IMR-90 (cell line): ENCODE data around the gene UBL3. TPM values are rescaled to one million over a fixed set of nuclear protein-coding genes. Genes with fewer than 3 reads are reported as not detected.

Experiments used
- ATAC-seq: fragments of 200-7000 bp; cut with Tn5 transposase; 2 replicates; pipeline ENCODE4 v1.9.1; 2020; ENCODE audit warnings: low read depth, mild to moderate bottlenecking, moderate library complexity
- BruUV-seq: library from RNA; stranded (reverse); fragments of 400-500 nt; replicated peaks from 2 replicates; lab custom pipeline; 2021; lab: Mats Ljungman, UMichigan
- CTCF ChIA-PET: fragments of 300-600 bp; formaldehyde crosslinking; extraction: SDS; loops from one replicate; lab custom pipeline; 2021; ENCODE audit warnings: antibody characterized with exemption; lab: Yijun Ruan, JAX
- POLR2A ChIA-PET: fragments of 300-600 bp; sonication (Branson Sonifier 250); formaldehyde crosslinking; loops from one replicate; lab custom pipeline; 2022; ENCODE audit warnings: antibody characterized with exemption; ENCODE audit not compliant: unreplicated experiment; lab: Charles Lee
- DNase-seq: peaks from one replicate; pipeline ENCODE4 v3.0.0; 2013
- H2AFZ ChIP-seq: replicated peaks from 2 replicates; pipeline ENCODE3; 2013; ENCODE audit warnings: low read length, mild to moderate bottlenecking; ENCODE audit not compliant: poor library complexity
- H2AK5ac ChIP-seq: 2 replicates; pipeline ENCODE4 v1.6.1; 2013; ENCODE audit warnings: low read depth, low read length, inconsistent platforms
- H2AK9ac ChIP-seq: replicated peaks from 2 replicates; pipeline ENCODE3; 2013; ENCODE audit warnings: mild to moderate bottlenecking, low read depth, low read length, moderate library complexity; ENCODE audit not compliant: poor library complexity
- H2BK120ac ChIP-seq: 2 replicates; pipeline ENCODE4 v1.6.1; 2013; ENCODE audit warnings: low read depth, low read length, inconsistent platforms
- H2BK15ac ChIP-seq: 3 replicates; pipeline ENCODE4 v1.6.1; 2013; ENCODE audit warnings: low read depth, low read length, inconsistent platforms
- H2BK20ac ChIP-seq: 2 replicates; pipeline ENCODE4 v1.6.1; 2013; ENCODE audit warnings: low read depth, mild to moderate bottlenecking, inconsistent platforms, low read length, moderate library complexity
- H2BK5ac ChIP-seq: 2 replicates; pipeline ENCODE4 v1.6.1; 2013; ENCODE audit warnings: mild to moderate bottlenecking, low read depth, low read length, inconsistent platforms; ENCODE audit not compliant: poor library complexity, severe bottlenecking
- H3K14ac ChIP-seq: replicated peaks from 2 replicates; pipeline ENCODE4 v1.6.1; 2013; ENCODE audit warnings: low read depth, low read length, inconsistent platforms
- H3K18ac ChIP-seq: 2 replicates; pipeline ENCODE4 v1.6.1; 2013; ENCODE audit warnings: low read depth, low read length, control low read depth
- H3K23ac ChIP-seq: 2 replicates; pipeline ENCODE4 v1.6.1; 2013; ENCODE audit warnings: low read depth, low read length, inconsistent platforms
- H3K27ac ChIP-seq: 2 replicates; pipeline ENCODE4 v1.5.1; 2013; ENCODE audit warnings: mild to moderate bottlenecking, control low read depth, low read length; ENCODE audit not compliant: insufficient read depth
- H3K27me3 ChIP-seq: 2 replicates; pipeline ENCODE4 v1.6.1; 2013; ENCODE audit warnings: low read length; ENCODE audit not compliant: control insufficient read depth, insufficient read depth
- H3K36me3 ChIP-seq: 2 replicates; pipeline ENCODE4 v1.6.1; 2013; ENCODE audit warnings: low read length, mixed read lengths; ENCODE audit not compliant: control insufficient read depth, insufficient read depth
- H3K4ac ChIP-seq: 2 replicates; pipeline ENCODE4 v1.6.1; 2013; ENCODE audit warnings: low read depth, low read length, inconsistent platforms
- H3K4me1 ChIP-seq: 2 replicates; pipeline ENCODE4 v1.6.1; 2013; ENCODE audit warnings: low read length, mixed read lengths; ENCODE audit not compliant: control insufficient read depth, insufficient read depth
- H3K4me2 ChIP-seq: 2 replicates; pipeline ENCODE4 v1.6.1; 2013; ENCODE audit warnings: low read depth, mild to moderate bottlenecking, control low read depth, low read length, moderate library complexity
- H3K4me3 ChIP-seq: 2 replicates; pipeline ENCODE4 v1.5.1; 2013; ENCODE audit warnings: low read depth, mild to moderate bottlenecking, control low read depth, low read length, moderate library complexity; ENCODE audit not compliant: insufficient read depth
- H3K56ac ChIP-seq: 2 replicates; pipeline ENCODE4 v1.6.1; 2013; ENCODE audit warnings: low read length, inconsistent platforms; ENCODE audit not compliant: insufficient read depth; ENCODE audit errors: extremely low read depth
- H3K79me1 ChIP-seq, 2 experiments: 2 replicates each; pipeline ENCODE4 v1.6.1; 2013; ENCODE audit warnings: low read length in 2 of 2, inconsistent platforms in 1 of 2, low read depth in 1 of 2
- H3K9ac ChIP-seq: 2 replicates; pipeline ENCODE4 v1.6.1; 2013; ENCODE audit warnings: low read depth, low read length, control low read depth
- H3K9me1 ChIP-seq: 2 replicates; pipeline ENCODE4 v1.6.1; 2013; ENCODE audit warnings: low read length, inconsistent platforms; ENCODE audit not compliant: insufficient read depth
- H3K9me3 ChIP-seq: 2 replicates; pipeline ENCODE4 v1.6.1; 2013; ENCODE audit warnings: low read length; ENCODE audit not compliant: control insufficient read depth, insufficient read depth
- H4K20me1 ChIP-seq: 2 replicates; pipeline ENCODE4 v1.6.1; 2013; ENCODE audit warnings: low read length, inconsistent platforms; ENCODE audit not compliant: insufficient read depth
- H4K5ac ChIP-seq: 2 replicates; pipeline ENCODE4 v1.6.1; 2013; ENCODE audit warnings: mild to moderate bottlenecking, low read depth, low read length, control low read depth
- H4K8ac ChIP-seq, 2 experiments: 2 replicates each; pipeline ENCODE4 v1.6.1; 2013; ENCODE audit warnings: low read depth in 2 of 2, low read length in 2 of 2, control low read depth in 1 of 2, inconsistent platforms in 1 of 2
- H4K91ac ChIP-seq: 2 replicates; pipeline ENCODE4 v1.6.1; 2013; ENCODE audit warnings: low read depth, low read length, inconsistent platforms; ENCODE audit not compliant: insufficient read depth
- BHLHE40 ChIP-seq: fragments of 150-350 bp; IDR thresholded peaks from 2 replicates; pipeline ENCODE4 v1.6.1; 2016; ENCODE audit warnings: mild to moderate bottlenecking, low read depth, low read length
- CEBPB ChIP-seq: IDR thresholded peaks from 2 replicates; pipeline ENCODE4 v1.6.1; 2012; ENCODE audit warnings: low read depth, low read length, improper control_type of control experiment
- CHD1 ChIP-seq: IDR thresholded peaks from 2 replicates; pipeline ENCODE4 v1.6.1; 2012; ENCODE audit warnings: low read depth, low read length, improper control_type of control experiment
- FOS ChIP-seq: fragments of 150-350 bp; IDR thresholded peaks from 2 replicates; pipeline ENCODE4 v1.6.1; 2016; ENCODE audit warnings: low read depth, low read length
- MAFK ChIP-seq: IDR thresholded peaks from 2 replicates; pipeline ENCODE4 v1.6.1; 2012; ENCODE audit warnings: low read depth, low read length, improper control_type of control experiment
- MAZ ChIP-seq: IDR thresholded peaks from 2 replicates; pipeline ENCODE4 v1.6.1; 2012; ENCODE audit warnings: low read depth, mild to moderate bottlenecking, low read length, improper control_type of control experiment, moderate library complexity, borderline replicate concordance
- MXI1 ChIP-seq: IDR thresholded peaks from 2 replicates; pipeline ENCODE4 v1.6.1; 2012; ENCODE audit warnings: low read depth, mild to moderate bottlenecking, low read length, moderate library complexity, borderline replicate concordance
- POLR2A ChIP-seq: IDR thresholded peaks from 2 replicates; pipeline ENCODE4 v1.6.1; 2012; ENCODE audit warnings: mild to moderate bottlenecking, low read depth, low read length
- RAD21 ChIP-seq: IDR thresholded peaks from 2 replicates; pipeline ENCODE4 v1.6.1; 2012; ENCODE audit warnings: low read length, improper control_type of control experiment
- RCOR1 ChIP-seq: IDR thresholded peaks from 2 replicates; pipeline ENCODE4 v1.6.1; 2012; ENCODE audit warnings: mild to moderate bottlenecking, low read length, improper control_type of control experiment; ENCODE audit not compliant: insufficient replicate concordance
- RFX5 ChIP-seq: IDR thresholded peaks from 2 replicates; pipeline ENCODE4 v1.8.0; 2012; ENCODE audit warnings: low read depth, mild to moderate bottlenecking, low read length, moderate library complexity
- SMC3 ChIP-seq: fragments of 150-350 bp; IDR thresholded peaks from 2 replicates; pipeline ENCODE4 v1.6.1; 2016; ENCODE audit warnings: low read depth, mild to moderate bottlenecking, antibody characterized with exemption, low read length, moderate library complexity
- WGBS, 2 experiments: methylation state at CpG; one replicate each; pipeline versions ENCODE4 v1.1.5 to v1.1.7; 2013; ENCODE audit warnings: missing lambda C conversion rate in 2 of 2; ENCODE audit not compliant: insufficient read length in 1 of 2; ENCODE audit errors: extremely low coverage in 2 of 2; 5-methylcytosine and 5-hydroxymethylcytosine counted together
- dilution Hi-C: fragments of 300-500 bp; cut with HindIII; formaldehyde crosslinking; loops from one replicate; pipeline ENCODE4 v1.14.3; 2018; ENCODE audit warnings: low sequenced_read_pairs; ENCODE audit not compliant: unreplicated experiment
- in situ Hi-C: fragments of 300-500 bp; cut with MboI; formaldehyde crosslinking; loops from 3 replicates; pipeline ENCODE4 v1.14.3; 2019; ENCODE audit warnings: low sequenced_read_pairs, inconsistent platforms, mixed read lengths
- intact Hi-C: fragments of 100-400 bp; cut with micrococcal nuclease; formaldehyde crosslinking; loops from 2 replicates; pipeline ENCODE4 v1.10.0; 2022
- polyA plus RNA-seq, 3 experiments: library from polyadenylated mRNA; depleted of rRNA; stranded (reverse); fragments of >200 nt; gene quantifications; 2 replicates each; pipeline ENCODE4 v1.2.3, GENCODE V29; 2012; ENCODE audit warnings: low replicate concordance in 1 of 3
- total RNA-seq: library from RNA; depleted of rRNA; stranded (reverse); fragments of >200 nt; gene quantifications from 2 replicates; pipeline ENCODE4 v1.2.3, GENCODE V29; 2012
- TF ChIP-seq, protein P1 (sequence below): fragments of 150-350 bp; IDR thresholded peaks from 2 replicates; pipeline ENCODE4 v1.6.1; 2017; ENCODE audit warnings: mild to moderate bottlenecking, antibody characterized with exemption, low read length, low read depth
- TF ChIP-seq, protein P2 (sequence below): fragments of 150-350 bp; IDR thresholded peaks from 2 replicates; pipeline ENCODE4 v1.6.1; 2016; ENCODE audit warnings: low read depth, mild to moderate bottlenecking, low read length, moderate library complexity, borderline replicate concordance
- TF ChIP-seq, protein P3 (sequence below): conservative IDR thresholded peaks from 2 replicates; pipeline ENCODE4 v1.5.1; 2012; ENCODE audit warnings: mild to moderate bottlenecking, low read depth, low read length, improper control_type of control experiment

Gene UBL3
- total and polyA plus RNA-seq, 2 of the 4 experiments (the other 2 are of a cell fraction) = 16.0 to 19.9 TPM

DNA sequence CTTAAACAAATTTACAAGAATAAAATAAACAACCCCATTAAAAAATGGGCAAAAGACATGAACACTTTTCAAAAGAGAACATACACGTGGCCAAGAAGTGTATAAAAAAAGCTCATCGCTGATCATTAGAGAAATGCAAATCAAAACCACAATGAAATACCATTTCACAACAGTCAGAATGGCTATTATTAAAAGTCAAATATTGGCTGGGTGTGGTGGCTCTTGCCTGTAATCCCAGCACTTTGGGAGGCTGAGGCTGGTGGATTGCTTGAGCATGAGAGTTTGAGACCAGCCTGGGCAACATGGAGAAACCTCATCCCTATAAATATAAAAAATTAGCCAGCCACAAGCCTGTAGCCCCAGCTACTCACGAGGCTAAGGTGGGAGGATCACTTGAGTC, 89.9 kb downstream of the UBL3 start:
- no peak overlapping the region for H3K23ac ChIP-seq
- H4K20me1 ChIP-seq = no peaks in the 10 kb centered on the region
- H4K8ac ChIP-seq = no peak overlapping the region
- ATAC-seq = no peak
- H4K91ac ChIP-seq = no peak overlapping the region
- H2BK5ac ChIP-seq = no peak overlapping the region
- H3K36me3 ChIP-seq = no peaks in the 10 kb centered on the region
- no peak overlapping the region for H3K4me3 ChIP-seq
- no peak overlapping the region for H3K56ac ChIP-seq
- POLR2A ChIA-PET = no interaction called here
- H3K9ac ChIP-seq = no peak overlapping the region
- BruUV-seq = no TSS peak
- no peak overlapping the region for H4K5ac ChIP-seq
- no peak overlapping the region for H3K27ac ChIP-seq
- H3K79me1 ChIP-seq = no peaks in the 10 kb centered on the region; a peak in 1 of 4 replicates
- H2BK15ac ChIP-seq = no peak overlapping the region
- no peak overlapping the region for H3K14ac ChIP-seq
- no peak for TF ChIP-seq MAZ
- no peak for TF ChIP-seq BHLHE40
- TF ChIP-seq, protein P1, sequence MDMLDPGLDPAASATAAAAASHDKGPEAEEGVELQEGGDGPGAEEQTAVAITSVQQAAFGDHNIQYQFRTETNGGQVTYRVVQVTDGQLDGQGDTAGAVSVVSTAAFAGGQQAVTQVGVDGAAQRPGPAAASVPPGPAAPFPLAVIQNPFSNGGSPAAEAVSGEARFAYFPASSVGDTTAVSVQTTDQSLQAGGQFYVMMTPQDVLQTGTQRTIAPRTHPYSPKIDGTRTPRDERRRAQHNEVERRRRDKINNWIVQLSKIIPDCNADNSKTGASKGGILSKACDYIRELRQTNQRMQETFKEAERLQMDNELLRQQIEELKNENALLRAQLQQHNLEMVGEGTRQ = no peak
- TF ChIP-seq, protein P2, sequence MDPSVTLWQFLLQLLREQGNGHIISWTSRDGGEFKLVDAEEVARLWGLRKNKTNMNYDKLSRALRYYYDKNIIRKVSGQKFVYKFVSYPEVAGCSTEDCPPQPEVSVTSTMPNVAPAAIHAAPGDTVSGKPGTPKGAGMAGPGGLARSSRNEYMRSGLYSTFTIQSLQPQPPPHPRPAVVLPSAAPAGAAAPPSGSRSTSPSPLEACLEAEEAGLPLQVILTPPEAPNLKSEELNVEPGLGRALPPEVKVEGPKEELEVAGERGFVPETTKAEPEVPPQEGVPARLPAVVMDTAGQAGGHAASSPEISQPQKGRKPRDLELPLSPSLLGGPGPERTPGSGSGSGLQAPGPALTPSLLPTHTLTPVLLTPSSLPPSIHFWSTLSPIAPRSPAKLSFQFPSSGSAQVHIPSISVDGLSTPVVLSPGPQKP = no peak
- no peak for TF ChIP-seq MXI1
- TF ChIP-seq, protein P3, sequence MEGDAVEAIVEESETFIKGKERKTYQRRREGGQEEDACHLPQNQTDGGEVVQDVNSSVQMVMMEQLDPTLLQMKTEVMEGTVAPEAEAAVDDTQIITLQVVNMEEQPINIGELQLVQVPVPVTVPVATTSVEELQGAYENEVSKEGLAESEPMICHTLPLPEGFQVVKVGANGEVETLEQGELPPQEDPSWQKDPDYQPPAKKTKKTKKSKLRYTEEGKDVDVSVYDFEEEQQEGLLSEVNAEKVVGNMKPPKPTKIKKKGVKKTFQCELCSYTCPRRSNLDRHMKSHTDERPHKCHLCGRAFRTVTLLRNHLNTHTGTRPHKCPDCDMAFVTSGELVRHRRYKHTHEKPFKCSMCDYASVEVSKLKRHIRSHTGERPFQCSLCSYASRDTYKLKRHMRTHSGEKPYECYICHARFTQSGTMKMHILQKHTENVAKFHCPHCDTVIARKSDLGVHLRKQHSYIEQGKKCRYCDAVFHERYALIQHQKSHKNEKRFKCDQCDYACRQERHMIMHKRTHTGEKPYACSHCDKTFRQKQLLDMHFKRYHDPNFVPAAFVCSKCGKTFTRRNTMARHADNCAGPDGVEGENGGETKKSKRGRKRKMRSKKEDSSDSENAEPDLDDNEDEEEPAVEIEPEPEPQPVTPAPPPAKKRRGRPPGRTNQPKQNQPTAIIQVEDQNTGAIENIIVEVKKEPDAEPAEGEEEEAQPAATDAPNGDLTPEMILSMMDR = no peak
- no peak for TF ChIP-seq POLR2A
- no peak for TF ChIP-seq RAD21
- no peak for TF ChIP-seq CEBPB
- no peak for TF ChIP-seq MAFK
- TF ChIP-seq FOS = no peak
- no peak for TF ChIP-seq SMC3
- no peak for TF ChIP-seq CHD1
- no peak for TF ChIP-seq RCOR1
- no peak for TF ChIP-seq RFX5
- no peak for DNase-seq
- CTCF ChIA-PET = no interaction called here
- in situ Hi-C loops = no loop called here
- intact Hi-C loops = no loop called here
- H2AK9ac ChIP-seq = no peak overlapping the region
- H2BK120ac ChIP-seq = no peak overlapping the region
- no peak overlapping the region for H2AFZ ChIP-seq
- H3K4me2 ChIP-seq = no peak overlapping the region
- H2BK20ac ChIP-seq = no peak overlapping the region
- dilution Hi-C loops = no loop called here
- no peaks in the 10 kb centered on the region for H3K9me3 ChIP-seq
- H2AK5ac ChIP-seq = no peak overlapping the region
- no peak overlapping the region for H3K4ac ChIP-seq
- H3K9me1 ChIP-seq = 0 out of 2 replicates have a peak, but pooled peaks cover 3% of the 10 kb centered on the region
- no peaks in the 10 kb centered on the region for H3K4me1 ChIP-seq
- no peak overlapping the region for H3K18ac ChIP-seq
- no CpG with 5 or more reads among the region's 3 CpGs for WGBS, 2 experiments
- H3K27me3 ChIP-seq = no peaks in the 10 kb centered on the region
